NCI-H2171 treated with DMSO at 0.1 percent for 48 hours (cell line): ENCODE data around the gene PLEKHA7.
"Not testable (repeated sequence)": the region's sequence is repeated elsewhere in the genome, so short reads cannot be mapped to it uniquely, and the experiment has no call there.

Experiments used
- DNase-seq: peaks from one replicate; lab custom pipeline; 2025; lab: John Stamatoyannopoulos, UW

The PLEKHA7 gene

DNA sequence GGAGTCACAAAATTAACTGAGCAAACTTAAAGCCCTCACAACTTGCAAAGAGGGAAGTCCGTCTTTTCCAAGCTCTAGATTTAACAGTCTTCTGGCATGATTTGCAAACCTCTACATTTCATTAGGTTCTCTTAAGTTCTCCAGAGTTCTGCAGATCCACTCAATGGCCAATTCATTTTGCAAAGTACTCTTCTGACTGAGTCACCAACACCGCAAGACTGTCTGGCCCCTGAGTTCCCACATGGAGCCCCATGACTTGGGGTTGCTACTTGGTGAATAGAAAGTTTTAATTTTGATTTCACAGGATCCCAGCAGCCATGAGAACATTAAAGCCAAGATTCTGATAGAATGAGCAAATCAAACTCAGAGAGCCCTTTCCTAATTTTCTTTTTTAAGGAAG, 134.5 kb downstream of the PLEKHA7 start:
- DNase-seq, result no peak

DNA sequence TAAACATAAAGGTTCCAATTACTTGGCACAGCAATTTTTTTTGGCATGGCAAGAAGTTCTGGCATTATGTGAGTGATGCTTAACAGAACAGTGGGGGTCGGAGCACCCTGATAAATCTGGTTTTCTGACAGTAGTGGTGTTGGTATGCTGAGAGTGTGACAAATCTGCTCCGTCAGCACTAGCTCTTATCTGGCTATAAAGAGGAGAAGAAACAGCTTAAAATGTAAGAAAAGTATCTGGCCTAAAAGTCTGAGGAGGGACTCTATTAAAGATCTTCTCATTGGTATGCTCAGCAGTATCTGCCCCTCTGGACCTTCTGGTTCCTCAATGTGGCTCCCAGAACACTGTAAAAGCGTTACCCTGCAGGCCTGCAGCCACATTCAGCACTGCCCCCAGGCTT, 137.4 kb downstream of the PLEKHA7 start:
- no peak for DNase-seq

DNA sequence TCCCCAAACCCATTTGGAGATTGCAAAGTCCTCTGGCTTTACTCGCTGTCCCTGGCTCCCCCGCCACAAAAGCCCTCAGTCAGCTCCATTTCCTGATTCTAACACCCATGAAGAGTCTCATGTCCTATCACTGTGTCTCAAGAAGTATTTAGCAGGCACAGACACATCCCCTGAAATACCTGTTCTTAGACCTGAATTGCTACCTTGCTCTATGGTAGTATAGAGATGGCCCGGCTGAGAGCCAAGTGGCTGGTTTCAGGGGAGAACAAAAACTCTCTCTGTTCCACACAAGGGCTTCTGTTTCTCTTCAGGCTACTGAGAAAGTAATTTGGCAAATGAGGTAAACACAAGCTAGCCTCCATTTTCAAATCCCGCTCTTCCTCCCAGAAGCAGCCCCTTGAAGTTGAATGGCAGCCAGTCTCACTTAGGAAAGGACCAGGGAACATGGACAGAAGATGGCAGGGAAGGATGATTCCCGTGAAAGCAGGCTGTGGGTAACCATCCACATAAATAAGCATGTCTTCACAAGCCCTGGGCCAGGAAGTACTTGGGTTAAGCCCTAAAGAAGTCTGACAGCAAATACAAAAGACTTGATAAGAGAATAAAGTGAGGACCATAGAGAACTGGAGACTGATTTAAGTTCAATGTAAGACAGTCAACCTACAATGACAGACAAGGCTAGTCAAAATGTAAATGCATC, 138.0 kb downstream of the PLEKHA7 start:
- no peak for DNase-seq

- DNase-seq, result no peak
Measured at GRCh38 chr11:16874275-16874975, 139.8 kb downstream of the PLEKHA7 start.

DNA sequence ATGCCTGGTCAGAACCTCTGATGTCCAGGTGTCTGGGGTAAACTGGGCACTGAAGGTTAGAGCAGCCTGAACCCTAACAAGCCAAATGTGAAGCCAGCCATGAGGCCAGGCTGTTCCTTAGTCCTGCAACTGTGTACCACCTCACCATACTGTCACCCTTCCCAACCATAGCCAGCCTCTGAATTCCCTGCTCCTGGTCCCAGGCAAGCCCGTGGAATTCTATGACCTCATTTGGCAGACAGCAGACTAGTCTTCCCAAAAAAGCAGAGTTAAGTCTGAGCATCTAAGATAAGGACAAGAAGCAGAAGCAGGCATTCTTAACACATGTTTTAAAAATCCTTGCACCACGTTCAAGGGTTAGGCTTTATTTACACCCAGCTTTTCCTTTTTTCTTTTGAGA, 140.9 kb downstream of the PLEKHA7 start:
- no peak for DNase-seq

DNA sequence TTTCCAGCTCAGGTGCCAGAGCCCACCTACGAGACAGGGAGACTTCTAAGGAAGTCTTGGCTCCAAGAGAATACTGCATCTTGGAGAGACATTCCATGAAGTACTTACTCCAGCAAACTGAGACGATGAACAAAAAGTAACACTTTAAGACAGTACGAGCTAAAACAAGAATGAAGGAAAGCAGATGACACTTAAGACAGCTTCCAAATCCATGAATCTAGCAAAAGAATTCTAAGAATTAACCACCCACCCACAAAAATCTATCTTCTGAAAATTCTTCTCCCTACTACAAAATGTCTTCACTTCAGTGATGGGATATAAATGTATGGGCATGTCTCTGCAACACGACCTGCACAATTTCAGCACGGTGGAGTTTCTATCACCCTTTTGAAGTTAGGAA, 142.8 kb downstream of the PLEKHA7 start:
- DNase-seq, result no peak

DNA sequence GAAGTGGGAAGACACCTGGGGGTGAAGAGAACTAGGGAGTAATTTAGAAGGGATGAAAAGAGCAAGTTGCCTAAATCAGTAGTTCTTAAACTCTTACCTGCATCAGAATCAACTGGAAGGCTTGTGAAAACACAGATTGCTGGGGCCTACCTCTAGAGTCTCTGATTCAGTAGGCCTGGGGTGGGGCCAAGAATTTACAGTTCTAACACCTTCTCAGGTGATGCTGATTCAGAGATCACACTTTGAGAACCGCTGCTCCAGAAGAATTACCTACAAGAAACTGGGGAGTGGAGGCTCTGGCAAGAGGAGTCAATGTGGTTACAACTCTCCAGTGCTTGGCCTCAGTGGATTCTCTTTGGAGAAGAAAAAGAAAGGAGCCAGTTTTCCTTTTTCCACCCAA, 147.1 kb downstream of the PLEKHA7 start:
- DNase-seq, result no peak

- DNase-seq, result not testable (repeated sequence)
Measured at GRCh38 chr11:16864428-16864827, 149.8 kb downstream of the PLEKHA7 start.

- no peak for DNase-seq
Measured at GRCh38 chr11:16863389-16863788, 150.8 kb downstream of the PLEKHA7 start.

GRCh38 chr11:16862726-16863125, 151.5 kb downstream of the PLEKHA7 start:
- no peak for DNase-seq

GRCh38 chr11:16861862-16862261, 152.4 kb downstream of the PLEKHA7 start:
- DNase-seq, result no peak

DNA sequence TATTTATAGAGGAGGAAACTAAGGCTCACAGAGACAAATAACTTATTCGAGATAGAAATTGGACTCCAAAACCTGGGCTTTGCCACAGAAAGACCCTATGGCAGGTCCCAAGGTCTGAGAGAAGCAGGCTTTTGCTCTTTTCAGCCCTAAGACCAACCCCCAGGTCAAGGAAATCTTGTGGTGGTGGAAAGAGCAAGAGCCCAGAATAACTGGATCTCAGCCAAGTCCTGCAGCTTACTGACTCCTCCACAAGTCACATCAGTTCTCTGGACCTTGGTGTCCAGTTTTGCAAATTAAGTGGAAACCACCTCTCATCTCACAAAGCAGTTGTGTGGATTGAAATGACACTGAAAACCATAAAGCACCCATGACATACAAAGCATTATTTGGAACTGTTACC, 153.6 kb downstream of the PLEKHA7 start:
- no peak for DNase-seq

GRCh38 chr11:16859651-16860050, 154.6 kb downstream of the PLEKHA7 start:
- no peak for DNase-seq

- DNase-seq, result no peak
Measured at GRCh38 chr11:16857186-16857585, 157.0 kb downstream of the PLEKHA7 start.

DNA sequence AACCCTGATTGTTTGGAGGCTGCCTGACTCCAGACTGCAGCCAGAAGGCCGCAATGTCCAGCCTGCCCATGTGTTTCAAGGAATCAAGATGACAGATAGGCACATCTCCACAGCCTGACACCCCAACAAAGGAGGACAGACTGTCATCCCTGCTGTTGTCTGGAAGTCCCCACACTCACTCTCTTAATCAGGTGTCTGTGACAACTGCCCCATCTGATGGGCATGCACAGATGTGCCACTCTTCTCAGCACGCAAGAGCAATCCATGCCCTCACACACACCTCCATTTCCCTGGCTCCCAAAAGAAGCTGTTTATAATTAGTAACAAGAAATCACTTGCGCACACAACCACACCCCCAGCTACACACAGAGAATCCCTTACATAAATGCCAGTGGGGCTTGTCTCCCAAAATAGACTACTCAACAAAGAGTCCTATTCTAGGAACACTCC, 158.2 kb downstream of the PLEKHA7 start:
- DNase-seq, result no peak

- DNase-seq, result no peak
Measured at GRCh38 chr11:16854979-16855378, 159.2 kb downstream of the PLEKHA7 start.

DNA sequence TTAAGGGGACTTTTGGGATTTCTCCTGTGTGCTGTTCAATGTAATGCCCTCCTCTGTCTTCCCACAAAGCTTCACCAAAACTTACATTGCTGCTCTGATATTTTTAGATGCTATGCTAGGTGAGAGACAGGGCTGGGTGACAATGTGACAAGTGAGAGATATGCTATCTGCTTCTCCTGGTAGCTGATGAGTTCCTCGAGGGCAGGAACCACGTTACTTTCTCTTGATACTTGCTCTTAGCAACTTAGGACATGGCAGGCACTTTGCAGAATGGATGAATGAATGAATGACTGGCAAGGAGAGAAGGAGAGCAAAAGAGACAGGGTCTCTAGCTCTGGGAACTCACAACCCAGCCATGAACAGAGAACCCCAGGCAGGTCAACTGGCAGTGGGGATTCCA, 160.4 kb downstream of the PLEKHA7 start:
- DNase-seq, result no peak

GRCh38 chr11:16853266-16853665, 160.9 kb downstream of the PLEKHA7 start:
- no peak for DNase-seq

DNA sequence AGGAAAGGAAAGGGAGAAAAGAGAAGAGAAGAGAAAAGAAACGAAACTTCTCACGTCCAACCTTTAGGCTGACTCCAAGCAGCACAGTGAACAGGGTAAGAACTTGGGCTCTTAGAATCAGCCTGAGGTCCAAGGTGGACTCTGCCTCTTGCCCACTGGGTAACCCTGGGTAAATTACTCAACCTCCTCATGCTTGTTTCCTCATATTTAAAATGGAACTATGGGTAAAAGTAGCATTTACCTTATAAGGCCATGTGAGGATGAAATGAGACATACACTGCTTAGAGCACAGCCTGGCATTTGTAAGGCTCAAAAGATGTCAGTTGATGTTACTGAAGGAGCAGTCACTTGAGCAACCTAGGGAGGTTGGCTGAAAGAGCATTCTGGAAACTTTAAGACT, 167.9 kb downstream of the PLEKHA7 start:
- DNase-seq, result no peak

DNA sequence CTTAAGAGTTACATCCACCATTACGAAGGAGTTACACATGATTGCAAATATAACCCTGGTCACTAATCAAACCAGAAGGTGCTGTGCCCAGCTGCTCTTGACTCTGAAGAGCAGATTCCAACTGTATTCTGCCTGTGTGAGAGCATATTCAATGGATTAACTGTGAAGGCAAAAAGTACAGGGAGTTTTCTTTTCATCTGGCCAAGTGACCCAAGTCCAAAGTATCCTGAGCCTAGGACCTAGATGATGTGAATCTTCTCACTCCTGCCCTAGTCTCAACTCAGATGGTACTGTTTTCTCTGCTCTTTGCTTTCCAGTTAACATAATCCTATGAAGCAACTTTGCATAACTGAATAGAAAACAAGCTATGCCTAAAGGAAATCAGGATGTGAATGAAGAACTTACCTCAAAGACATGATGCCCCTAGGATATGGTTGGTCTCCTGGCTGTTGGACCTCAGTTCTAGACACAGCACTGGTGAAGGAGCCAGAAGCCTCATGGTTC, 169.9 kb downstream of the PLEKHA7 start:
- no peak for DNase-seq

DNA sequence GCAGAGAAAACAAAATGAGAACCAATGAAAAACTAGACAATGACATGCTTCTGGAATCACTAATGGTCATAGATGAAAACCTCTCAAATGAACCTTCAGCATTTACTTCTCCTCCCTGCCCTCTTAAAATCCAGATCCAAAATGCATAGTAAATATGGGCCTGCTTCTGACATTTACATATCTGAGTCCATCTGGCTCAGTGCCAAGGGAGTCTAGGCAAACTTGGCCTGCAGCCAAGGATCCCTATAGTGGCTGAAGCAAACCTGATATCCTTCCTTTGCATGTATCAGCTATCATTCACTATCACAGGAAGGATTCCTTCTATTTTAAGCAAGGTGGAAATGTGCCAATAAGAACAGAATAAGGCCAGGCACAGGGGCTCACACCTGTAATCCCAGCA, 170.9 kb downstream of the PLEKHA7 start:
- DNase-seq, result peak; percentile 79

DNA sequence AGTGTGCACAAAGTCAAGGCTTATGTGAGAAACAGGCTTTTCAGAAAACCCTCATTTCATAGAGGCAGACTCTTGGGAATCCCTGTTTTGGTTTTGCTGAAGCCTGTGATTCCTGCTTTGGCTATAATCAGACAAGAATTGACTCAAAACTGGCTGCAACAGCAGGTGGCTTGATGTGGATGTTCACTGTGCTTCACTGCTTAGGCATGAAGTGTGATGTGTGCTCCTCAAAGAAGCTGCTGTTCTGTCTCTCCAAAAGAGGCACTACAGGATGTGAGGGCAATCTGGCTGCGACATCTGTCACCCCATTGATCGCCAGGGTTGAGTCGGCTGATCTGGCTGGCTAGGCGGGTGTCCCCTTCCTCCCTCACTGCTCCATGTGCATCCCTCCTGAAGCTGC, 172.2 kb downstream of the PLEKHA7 start:
- peak; percentile 78 for DNase-seq

DNA sequence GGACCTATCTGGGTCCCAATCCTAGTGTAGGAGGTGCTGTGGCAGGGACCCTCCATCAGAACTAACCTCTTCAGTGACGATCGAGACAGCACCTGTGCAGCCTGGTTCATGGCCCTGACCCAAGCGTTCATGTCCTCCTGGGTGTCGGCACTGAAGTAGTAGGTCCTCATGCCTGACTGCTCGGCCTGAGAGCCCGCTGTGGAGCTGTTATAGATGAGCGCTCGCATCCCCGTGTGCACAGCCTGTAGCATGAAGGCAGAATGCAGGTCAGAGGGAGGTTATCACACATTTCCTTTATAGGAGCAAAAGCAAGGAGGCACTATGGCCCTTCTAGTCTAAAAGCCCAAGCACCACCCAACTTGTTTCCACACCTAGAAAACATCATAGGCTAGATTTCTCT, 172.7 kb downstream of the PLEKHA7 start:
- DNase-seq, result no peak

- DNase-seq, result no peak
Measured at GRCh38 chr11:16840951-16841350, 173.3 kb downstream of the PLEKHA7 start.
